GM19099 (cell line): Measurements from ENCODE around the gene PLCL2.

Experiments
- POLR2A ChIP-seq: IDR thresholded peaks from 3 replicates; pipeline ENCODE4 v1.6.1; 2011; ENCODE audit warnings: low read depth; ENCODE audit not compliant: insufficient read length; ENCODE audit errors: extremely low read depth

PLCL2 gene

GRCh38 chr3:16883057-16883722 is 1.6 kb upstream of the PLCL2 start:
- no peak for TF ChIP-seq POLR2A

- no peak for TF ChIP-seq POLR2A
Measured at GRCh38 chr3:16883723-16884083, 1.1 kb upstream of the PLCL2 start.

GRCh38 chr3:16884084-16884747 is 539 bp upstream of the PLCL2 start:
- no peak for TF ChIP-seq POLR2A

GRCh38 chr3:16885593-16886302 is 993 bp downstream of the PLCL2 start:
- no peak for TF ChIP-seq POLR2A

GRCh38 chr3:16886303-16886683 is 1.5 kb downstream of the PLCL2 start:
- no peak for TF ChIP-seq POLR2A

GRCh38 chr3:16887130-16887529 is 2.4 kb downstream of the PLCL2 start:
- TF ChIP-seq POLR2A = no peak

- TF ChIP-seq POLR2A = no peak
Measured at GRCh38 chr3:16888356-16888755, 3.6 kb downstream of the PLCL2 start.

GRCh38 chr3:16888785-16889607 is 4.2 kb downstream of the PLCL2 start:
- no peak for TF ChIP-seq POLR2A

GRCh38 chr3:16890597-16891333 is 6.0 kb downstream of the PLCL2 start:
- TF ChIP-seq POLR2A = no peak

GRCh38 chr3:16893618-16894200 is 9.0 kb downstream of the PLCL2 start:
- no peak for TF ChIP-seq POLR2A

GRCh38 chr3:16896094-16896627 is 11.4 kb downstream of the PLCL2 start:
- no peak for TF ChIP-seq POLR2A

GRCh38 chr3:16896820-16897219 is 12.1 kb downstream of the PLCL2 start:
- TF ChIP-seq POLR2A = no peak

GRCh38 chr3:16897254-16897926 is 12.6 kb downstream of the PLCL2 start:
- no peak for TF ChIP-seq POLR2A
